HG02588 (cell line): Measurements from ENCODE around the gene PTPRN2.

Experiments
- ATAC-seq: cut with Tn5 transposase; IDR thresholded peaks from one replicate; pipeline ENCODE4 v1.9.1; 2021; ENCODE audit warnings: mild to moderate bottlenecking, moderate library complexity; ENCODE audit not compliant: unreplicated experiment

PTPRN2 gene

GRCh38 chr7:157722137-157723060 lies 865.2 kb downstream of the PTPRN2 start:
- no peak for ATAC-seq

- ATAC-seq = no peak
Measured at GRCh38 chr7:157721468-157722136, 866.0 kb downstream of the PTPRN2 start.

GRCh38 chr7:157719705-157720655 lies 867.6 kb downstream of the PTPRN2 start:
- no peak for ATAC-seq

GRCh38 chr7:157719008-157719682 lies 868.5 kb downstream of the PTPRN2 start:
- no peak for ATAC-seq

GRCh38 chr7:157718303-157719007 lies 869.2 kb downstream of the PTPRN2 start:
- ATAC-seq = no peak

GRCh38 chr7:157717211-157718174 lies 870.1 kb downstream of the PTPRN2 start:
- ATAC-seq = no peak

- ATAC-seq = no peak
Measured at GRCh38 chr7:157715938-157716280, 871.7 kb downstream of the PTPRN2 start.

- no peak for ATAC-seq
Measured at GRCh38 chr7:157715071-157715937, 872.3 kb downstream of the PTPRN2 start.

- no peak for ATAC-seq
Measured at GRCh38 chr7:157714166-157715070, 873.2 kb downstream of the PTPRN2 start.

- ATAC-seq = no peak
Measured at GRCh38 chr7:157713591-157713990, 874.0 kb downstream of the PTPRN2 start.

GRCh38 chr7:157712666-157713235 lies 874.9 kb downstream of the PTPRN2 start:
- ATAC-seq = no peak

- no peak for ATAC-seq
Measured at GRCh38 chr7:157711353-157711888, 876.2 kb downstream of the PTPRN2 start.

GRCh38 chr7:157710396-157710795 lies 877.2 kb downstream of the PTPRN2 start:
- ATAC-seq = no peak

GRCh38 chr7:157709531-157710251 lies 877.9 kb downstream of the PTPRN2 start:
- no peak for ATAC-seq

- ATAC-seq = no peak
Measured at GRCh38 chr7:157708919-157709295, 878.7 kb downstream of the PTPRN2 start.
